K562 (cell line): ENCODE data around the gene HDAC6. TPM values are rescaled to one million over a fixed set of nuclear protein-coding genes. Genes with fewer than 3 reads are reported as not detected.

Source experiments
- ARID4B ChIP-seq: sonication (generic); formaldehyde crosslinking; IDR thresholded peaks from 2 replicates; pipeline ENCODE4 v1.8.0; 2022; ENCODE audit warnings: mild to moderate bottlenecking, missing genetic modification reagents
- BRD9 ChIP-seq: fragments of 450-650 bp; IDR thresholded peaks from 2 replicates; pipeline ENCODE4 v1.6.1; 2018; ENCODE audit warnings: low read depth; ENCODE audit not compliant: partially characterized antibody
- CBX3 ChIP-seq, 2 experiments: IDR thresholded peaks; 1 replicate in 1 of 2; 2 replicates in 1 of 2; pipeline ENCODE4 v1.6.1; 2012; ENCODE audit warnings: inconsistent platforms in 2 of 2, low read length in 2 of 2, borderline replicate concordance in 1 of 2, control low read depth in 1 of 2
- CSDE1 ChIP-seq, 2 experiments: fragments of 450-650 bp; IDR thresholded peaks; 2 replicates each; pipeline ENCODE4 v1.6.1; 2016; ENCODE audit warnings: mild to moderate bottlenecking in 1 of 2
- DPF2 ChIP-seq: fragments of 450-650 bp; IDR thresholded peaks from 2 replicates; pipeline ENCODE4 v1.6.1; 2016
- FOXJ2 ChIP-seq: fragments of 200-800 bp; sonication (Bioruptor generic); IDR thresholded peaks from 2 replicates; pipeline ENCODE4 v1.6.1; 2016; ENCODE audit warnings: missing genetic modification characterization, missing compliant biosample characterization
- HDAC1 ChIP-seq, 2 experiments: fragments of 450-650 bp; IDR thresholded peaks; 2 replicates each; pipeline ENCODE4 v1.6.1; 2016 to 2017; ENCODE audit warnings: inconsistent platforms in 1 of 2, mild to moderate bottlenecking in 1 of 2, moderate library complexity in 1 of 2
- HOXB6 ChIP-seq: fragments of 250-450 bp; sonication (Bioruptor Pico); IDR thresholded peaks from 2 replicates; pipeline ENCODE4 v1.5.1; 2022; ENCODE audit warnings: mild to moderate bottlenecking, borderline replicate concordance
- NKRF ChIP-seq: fragments of 450-650 bp; IDR thresholded peaks from 2 replicates; pipeline ENCODE4 v1.6.1; 2016; ENCODE audit warnings: borderline replicate concordance
- ZBTB2 ChIP-seq: fragments of 450-650 bp; IDR thresholded peaks from 2 replicates; pipeline ENCODE4 v1.6.1; 2016; ENCODE audit warnings: antibody characterized with exemption
- ZBTB9 ChIP-seq: fragments of 450-650 bp; formaldehyde crosslinking; IDR thresholded peaks from 2 replicates; pipeline ENCODE4 v1.4.0; 2020; ENCODE audit warnings: mild to moderate bottlenecking, moderate library complexity
- ZNF668 ChIP-seq: fragments of 250-450 bp; sonication (Bioruptor Pico); IDR thresholded peaks from 2 replicates; pipeline ENCODE4 v1.8.0; 2022; ENCODE audit warnings: mild to moderate bottlenecking, inconsistent platforms
- polyA plus RNA-seq, 8 experiments: library from polyadenylated mRNA; depleted of rRNA in 4 of 8; stranded (reverse) in 5 of 8; unstranded in 3 of 8; fragments of >200 nt; fragmentation: Nextera tagmentation in 2 of 8; fragmentation: Illumina TruSeq in 1 of 8; extraction: Ambion mirVana in 2 of 8; extraction: Trizol in 1 of 8; gene quantifications; 2 replicates each; pipeline versions ENCODE4 v1.2.1 to v1.2.3, GENCODE V29; 2011 to 2014; ENCODE audit warnings: inconsistent platforms in 1 of 8, missing spikeins in 1 of 8
- total RNA-seq, 7 experiments: library from RNA; depleted of rRNA in 6 of 7; stranded (reverse); fragments of >200 nt in 6 of 7; fragmentation: Illumina TruSeq in 2 of 7; extraction: Trizol in 2 of 7; gene quantifications; 2 replicates each; pipeline versions ENCODE4 v1.2.1 to v1.2.3, GENCODE V29; 2011 to 2021; ENCODE audit warnings: low replicate concordance in 1 of 7

Gene HDAC6
- total and polyA plus RNA-seq, 9 of the 15 experiments (the other 6 are each of a cell fraction or from before 2014, with no cell fraction given): 29.9 to 101 (median 71.2) TPM

GRCh38 chrX:48786825-48787504 lies 14.9 kb upstream of the HDAC6 start (continued):
- TF ChIP-seq FOXJ2 (tag) (no peak), ZBTB2 (peak; percentile 60; the same call in 1 of the 2 replicates), HDAC1 (IDR thresholded peaks at IDR 0.05) (peak in 1 of 2 experiments; percentile 8; a peak in 1 of 4 replicates), ZBTB9 (CRISPR knock-in tag) (no peak), BRD9 (peak; percentile 20), NKRF (peak; percentile 22; the same call in 1 of the 2 replicates), DPF2 (peak; percentile 36; the same call in 1 of the 2 replicates), ARID4B (CRISPR knock-in tag) (peak; percentile 8; the same call in 1 of the 2 replicates), CSDE1 (IDR thresholded peaks at IDR 0.05) (no peak), CBX3 (IDR thresholded peaks at IDR 0.05; ENCODE audit: borderline replicate concordance in 1 of 2, low read length in 2 of 2) (no peak), ZNF668 (CRISPR knock-in tag) (no peak), HOXB6 (CRISPR knock-in tag) (no peak)
